Inferior parietal cortex (tissue), 1 donor: ENCODE results near the gene DDAH1.
"Not testable (repeated sequence)": the region's sequence is repeated elsewhere in the genome, so short reads cannot be mapped to it uniquely, and the experiment has no call there.

Source experiments
- DNase-seq: peaks from one replicate; pipeline ENCODE4 v3.0.0-alpha.2; 2016; ENCODE audit errors: extremely low spot score

Gene DDAH1

DNA sequence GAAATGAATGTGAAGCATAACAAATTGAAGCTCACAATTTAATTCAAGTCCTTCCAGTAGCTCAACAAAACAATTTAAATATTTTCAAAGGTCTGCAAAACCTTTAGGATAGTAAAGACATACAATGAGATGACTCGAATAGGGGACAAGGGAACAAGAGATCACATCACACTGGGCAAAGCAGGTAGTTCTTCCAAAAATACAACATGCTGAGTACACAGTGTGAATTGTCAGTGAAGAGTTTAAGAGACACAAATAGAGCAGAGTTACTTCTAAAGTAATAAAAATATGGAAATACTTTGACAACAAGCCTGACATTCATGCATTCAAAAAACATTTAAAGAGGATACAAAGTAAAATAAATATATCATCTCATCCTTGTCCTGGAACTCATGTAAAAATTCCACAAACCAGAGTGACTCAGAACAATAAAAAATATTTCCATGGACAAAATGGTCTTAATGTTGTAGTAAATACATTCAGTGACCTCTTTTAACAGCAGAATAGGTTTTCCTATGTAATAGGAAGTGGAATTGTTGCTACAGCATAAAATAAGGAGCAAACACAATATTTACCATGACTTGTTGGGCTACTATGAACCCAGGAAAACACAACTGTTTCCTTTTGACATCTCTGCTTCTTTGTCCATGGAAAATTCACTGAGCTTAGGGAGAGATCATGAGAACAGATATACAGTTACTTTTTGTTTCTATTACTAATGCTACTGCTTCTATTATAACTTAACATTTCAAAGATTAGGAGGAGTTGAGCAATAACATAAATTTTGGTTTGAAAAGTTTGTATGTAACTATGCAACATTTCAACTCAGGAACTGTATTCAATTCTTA, 104.9 kb downstream of the DDAH1 start:
- DNase-seq: no peak

DNA sequence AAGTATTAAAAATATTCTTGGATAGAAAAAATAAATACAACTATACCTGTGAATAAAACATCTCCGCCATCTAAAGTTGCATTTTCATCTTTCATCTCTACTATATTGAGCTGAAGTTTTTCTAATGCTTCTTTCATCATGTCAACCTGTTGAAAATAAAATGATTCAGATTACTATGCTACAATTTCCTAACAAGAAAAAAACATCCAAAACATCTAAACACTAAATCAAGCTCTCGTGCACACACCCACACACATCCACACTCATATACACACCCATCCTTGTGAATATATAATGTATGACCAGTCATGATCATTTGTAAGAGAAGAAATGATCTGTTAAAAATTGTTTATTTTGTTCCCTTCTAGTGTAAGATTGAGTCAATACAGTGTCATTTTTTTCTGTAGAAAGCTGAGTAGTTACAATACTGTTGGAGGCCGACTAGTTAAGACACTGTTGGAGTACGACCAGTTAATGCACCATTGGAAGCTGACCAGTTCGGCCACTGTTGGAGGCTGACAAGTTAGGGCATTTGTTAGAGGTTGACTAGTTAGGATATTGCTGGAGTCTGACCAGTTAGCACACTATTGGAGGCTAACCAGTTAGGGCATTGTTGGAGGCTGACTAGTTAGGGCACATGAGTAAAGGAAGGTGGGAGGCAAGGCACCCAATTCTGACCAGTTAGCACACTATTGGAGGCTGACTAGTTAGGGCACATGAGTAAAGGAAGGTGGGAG, 106.1 kb downstream of the DDAH1 start:
- no peak for DNase-seq

DNA sequence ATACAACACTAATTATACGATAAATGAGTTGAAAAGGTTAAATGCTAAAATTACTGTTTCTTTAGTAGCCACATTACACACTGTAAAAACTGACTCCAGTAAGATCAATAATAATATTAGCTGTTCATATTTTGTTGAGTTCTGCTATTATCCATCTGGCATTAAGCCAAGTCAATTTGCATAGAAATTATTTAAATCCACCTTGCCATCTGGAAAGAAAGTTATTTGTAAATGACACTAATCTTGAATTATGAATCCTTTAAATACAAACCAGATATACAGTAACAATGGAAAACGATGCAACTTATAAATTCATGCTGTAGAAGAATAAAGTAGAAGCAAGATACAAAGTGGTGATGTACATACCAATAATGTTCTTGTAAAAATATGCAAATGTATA, 107.1 kb downstream of the DDAH1 start:
- no peak for DNase-seq

DNA sequence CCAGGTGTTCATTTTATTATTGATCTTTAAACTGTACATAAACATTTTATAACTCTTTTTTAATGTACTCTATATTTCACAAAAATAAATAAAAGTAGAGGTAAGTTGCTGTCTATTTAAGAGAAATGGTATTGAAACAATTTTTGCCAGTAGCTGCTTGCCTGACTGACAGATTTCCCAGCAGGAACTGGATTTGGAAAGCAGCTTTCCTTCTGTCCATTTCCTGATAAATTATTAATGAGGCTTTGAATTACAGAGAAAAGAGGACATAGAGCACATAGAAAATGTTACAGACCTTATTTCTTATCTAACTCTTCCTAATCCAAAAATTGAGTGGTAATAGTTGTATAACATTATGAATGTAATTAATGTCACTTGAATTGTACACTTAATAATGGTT, 108.8 kb downstream of the DDAH1 start:
- no peak for DNase-seq

DNA sequence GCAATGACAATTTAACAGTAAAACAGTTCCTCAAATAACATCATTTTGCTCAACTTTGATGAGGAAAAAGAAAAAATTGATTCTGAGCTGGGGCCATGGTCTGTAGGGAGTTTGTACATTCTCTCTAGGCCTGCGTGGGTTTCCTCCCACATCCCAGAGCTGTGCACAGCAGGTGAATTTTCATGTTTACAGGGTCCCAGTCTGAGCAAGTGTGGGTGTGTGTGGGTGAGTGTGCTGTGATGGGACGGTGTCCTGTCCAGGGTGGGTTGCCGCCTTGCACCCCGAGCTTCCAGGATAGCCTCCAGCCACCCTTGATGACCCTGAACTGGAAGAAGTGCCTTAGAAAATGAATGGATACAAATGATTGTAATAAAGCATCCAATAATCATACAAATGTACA, 112.9 kb downstream of the DDAH1 start:
- DNase-seq: no peak

DNA sequence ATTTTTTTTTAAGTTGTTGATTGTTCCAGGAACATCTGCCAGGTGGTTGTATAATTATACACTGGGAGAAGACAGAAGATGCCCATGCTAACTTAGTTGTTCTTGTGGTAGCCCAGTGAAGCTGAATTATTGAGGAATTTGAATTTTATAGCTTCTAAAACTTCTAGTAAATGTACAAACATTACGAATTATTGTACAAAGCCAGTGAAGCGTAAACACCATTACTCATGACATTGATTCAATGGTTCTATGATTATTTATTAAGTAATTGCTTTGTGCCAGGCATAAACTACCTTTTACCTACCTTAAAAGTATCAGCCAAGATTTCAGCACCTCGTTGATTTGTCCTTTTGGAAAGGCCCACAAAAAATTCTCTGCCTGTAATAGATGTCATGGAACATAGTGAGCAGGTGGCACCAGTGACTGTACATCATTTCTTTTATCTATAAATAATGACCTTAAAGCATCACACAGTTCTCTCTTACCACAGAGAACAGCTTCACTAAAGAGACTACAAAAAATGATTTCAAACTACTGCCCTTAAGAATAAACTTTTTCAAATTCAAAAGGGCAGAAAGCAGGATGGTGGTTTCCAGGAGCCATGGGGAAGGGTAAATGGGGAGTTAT, 113.6 kb downstream of the DDAH1 start:
- no peak for DNase-seq

DNA sequence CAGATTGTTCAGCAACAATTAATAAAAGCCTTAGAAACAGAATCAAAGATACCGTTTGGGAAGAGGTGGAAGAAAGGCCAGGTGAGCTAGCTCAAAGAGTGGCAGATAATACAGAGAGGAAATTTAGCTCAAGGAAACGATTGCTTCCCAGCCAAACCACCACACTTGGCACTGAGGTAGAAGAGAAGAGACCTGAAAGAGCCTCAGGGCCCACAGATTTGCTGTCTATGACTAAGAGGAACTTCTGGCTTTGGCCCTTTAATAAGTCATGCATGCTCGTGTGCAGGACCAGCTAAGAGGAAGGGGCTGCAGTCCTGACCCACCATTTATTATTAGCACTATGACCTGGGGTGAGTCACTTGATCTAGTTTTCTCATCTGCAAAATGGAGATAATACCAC, 115.7 kb downstream of the DDAH1 start:
- no peak for DNase-seq

DNA sequence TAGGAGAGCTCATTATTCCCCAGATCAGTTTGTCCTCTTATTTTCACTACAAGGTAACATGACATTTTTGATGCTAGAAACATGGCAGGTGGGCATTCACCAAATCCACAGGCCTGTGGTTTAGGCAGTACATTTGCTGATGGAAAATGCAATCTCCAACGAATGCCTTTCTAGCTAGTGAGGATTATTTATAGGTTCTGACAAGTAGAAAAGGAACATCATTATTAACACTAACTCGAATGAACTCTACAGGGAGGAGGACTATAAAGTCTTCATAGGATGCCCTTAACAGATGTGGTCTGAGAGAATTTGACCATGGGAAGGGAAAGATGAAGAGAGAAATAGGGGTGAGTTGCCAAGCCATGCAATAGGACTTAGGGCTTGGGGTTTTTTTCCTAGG, 117.1 kb downstream of the DDAH1 start:
- DNase-seq: no peak

DNA sequence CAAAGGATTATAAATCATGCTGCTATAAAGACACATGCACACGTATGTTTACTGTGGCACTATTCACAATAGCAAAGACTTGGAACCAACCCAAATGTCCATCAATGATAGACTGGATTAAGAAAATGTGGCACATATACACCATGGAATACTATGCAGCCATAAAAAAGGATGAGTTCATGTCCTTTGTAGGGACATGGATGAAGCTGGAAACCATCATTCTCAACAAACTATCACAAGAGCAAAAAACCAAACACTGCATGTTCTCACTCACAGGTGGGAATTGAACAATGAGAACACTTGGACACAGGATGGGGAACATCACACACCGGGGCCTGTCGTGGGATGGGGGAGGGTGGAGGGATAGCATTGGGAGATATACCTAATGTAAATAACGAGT, 117.7 kb downstream of the DDAH1 start:
- not testable (repeated sequence) for DNase-seq

DNA sequence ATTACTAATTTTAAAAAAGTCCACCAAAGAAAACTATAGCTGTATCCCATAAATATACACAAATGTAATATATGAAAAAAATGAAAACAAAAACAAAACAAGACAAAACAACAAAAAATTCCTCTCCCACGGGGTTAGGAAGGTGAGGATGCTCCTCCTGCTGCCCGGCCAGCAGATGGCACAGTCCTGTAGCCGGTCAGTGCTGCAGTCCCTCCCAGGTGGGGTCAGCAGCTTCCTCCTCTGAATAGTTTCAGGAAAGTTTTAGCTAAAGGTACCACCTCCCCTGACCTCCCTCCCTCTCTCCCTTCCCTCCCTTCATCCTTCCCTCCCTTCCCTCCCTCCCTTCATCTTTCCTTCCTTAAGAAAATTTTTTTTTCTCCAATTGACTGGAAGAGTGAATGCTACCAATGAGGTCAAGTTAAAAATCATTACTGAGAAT, 120.7 kb downstream of the DDAH1 start:
- DNase-seq: no peak

DNA sequence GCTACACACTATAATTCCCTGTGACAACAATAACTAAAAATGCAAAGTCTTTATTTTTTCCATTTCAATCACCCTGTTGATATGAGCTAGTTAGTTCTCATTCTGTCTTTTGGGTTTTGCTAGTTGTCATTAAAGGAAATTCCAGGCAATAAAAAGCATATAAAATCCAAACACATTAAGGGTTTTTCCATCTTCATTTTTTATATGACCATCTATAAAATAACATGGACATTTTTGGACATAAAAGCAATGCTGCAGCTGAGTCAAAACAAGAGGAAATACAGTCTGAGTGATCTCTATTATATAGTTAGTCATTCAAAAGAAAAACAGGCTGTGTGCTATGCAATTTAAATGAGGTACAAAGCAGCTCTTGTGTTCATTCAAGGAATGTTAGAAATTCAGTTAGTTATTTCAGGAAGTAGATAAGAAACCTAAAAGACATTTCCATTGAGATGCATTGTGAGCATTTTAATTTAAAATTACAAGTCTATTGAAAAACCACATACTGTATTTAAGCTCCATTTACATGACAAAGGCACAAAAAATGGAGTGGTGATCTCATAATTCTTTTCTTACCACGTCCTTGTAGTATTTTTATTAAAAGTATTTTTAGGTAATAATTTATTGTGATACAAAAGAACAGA, 121.2 kb downstream of the DDAH1 start:
- DNase-seq: no peak

DNA sequence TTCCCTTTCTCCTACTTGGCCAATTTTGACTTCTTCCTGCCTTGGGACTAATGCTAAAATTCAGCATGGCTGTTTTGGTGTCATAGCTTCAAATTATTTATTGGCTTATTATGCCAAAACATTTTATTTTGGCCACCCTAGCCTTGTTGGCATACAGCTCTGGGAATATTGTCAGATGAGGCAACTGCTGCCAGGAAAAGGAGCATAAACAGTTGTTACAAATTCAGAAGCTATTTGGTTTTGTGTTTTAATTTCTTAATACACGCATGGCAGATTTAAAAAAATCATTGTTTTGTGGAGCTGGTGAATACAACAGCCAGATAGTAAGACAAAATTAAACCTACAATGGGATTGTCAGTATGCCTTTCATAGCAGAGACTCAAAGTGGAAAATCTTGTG, 121.7 kb downstream of the DDAH1 start:
- DNase-seq: no peak

DNA sequence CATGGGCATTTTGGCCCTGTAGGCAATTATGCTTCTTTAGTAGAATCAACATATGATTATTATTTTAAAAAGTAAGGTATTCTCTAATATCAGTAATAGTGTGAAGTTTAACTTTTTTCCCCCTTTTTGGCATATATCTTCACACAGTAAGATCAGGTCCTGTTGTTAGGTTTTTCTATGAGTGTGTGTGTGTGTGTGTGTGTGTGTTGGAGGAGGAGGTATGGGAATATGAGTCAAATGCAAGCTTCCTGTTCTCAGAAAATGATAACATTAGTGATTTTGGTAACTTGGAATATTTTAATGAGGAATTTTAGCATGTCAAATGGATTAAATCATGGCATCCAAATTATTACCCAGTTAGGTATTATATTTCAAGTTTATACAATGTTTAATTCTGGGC, 122.8 kb downstream of the DDAH1 start:
- DNase-seq: no peak

DNA sequence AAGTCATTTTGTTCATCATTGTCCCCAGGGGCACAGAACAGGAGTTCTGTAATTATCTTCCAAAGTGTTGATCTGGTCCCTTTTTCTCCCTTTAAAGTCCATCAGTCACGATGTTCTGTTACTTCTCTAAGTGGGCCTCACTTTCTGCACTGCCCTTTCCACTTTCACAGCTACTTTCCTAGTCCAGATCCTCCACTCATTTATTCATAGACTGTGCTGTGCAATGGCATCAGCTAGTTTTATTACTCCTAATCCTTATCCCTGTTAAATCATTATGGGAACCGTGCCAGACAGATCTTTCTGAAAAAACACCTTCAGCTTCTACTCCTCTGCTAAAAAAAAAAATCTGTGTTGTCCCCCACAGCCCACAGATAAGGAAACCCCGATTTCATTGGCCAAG, 124.5 kb downstream of the DDAH1 start:
- DNase-seq: no peak

DNA sequence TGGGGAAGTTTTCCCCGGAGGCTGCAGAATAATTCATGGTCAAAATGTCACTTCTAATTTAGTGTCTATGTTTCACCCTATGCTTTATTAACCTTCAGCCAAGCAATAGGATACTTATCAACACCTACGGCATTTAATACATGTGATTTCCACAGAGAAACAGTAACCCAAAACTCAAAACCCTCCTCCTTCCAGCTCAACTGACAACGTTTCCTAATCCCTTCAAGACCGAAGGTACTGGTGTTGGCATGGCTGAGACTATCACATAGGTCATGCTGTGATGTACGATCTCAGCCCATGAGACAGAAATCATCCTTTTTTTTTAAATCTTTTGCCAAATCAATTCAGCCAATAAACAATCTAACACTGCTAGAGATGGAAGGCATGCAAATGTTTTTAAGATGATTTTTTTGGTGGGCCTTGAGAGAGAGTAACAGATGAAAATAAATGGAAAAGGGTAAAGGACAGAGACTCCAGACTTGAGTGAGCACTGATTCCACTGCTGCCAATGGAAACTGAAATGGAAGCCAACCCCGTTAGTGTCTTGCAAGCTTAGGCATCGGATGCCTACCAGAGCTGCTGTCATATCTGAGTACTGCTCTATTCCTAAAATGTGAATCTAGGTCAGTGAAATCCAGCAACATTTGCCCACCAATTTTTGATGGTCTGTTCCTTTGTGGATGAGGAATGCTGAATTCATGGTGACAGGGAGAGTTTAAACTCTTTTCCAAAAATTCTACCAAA, 125.1 kb downstream of the DDAH1 start:
- DNase-seq: no peak

DNA sequence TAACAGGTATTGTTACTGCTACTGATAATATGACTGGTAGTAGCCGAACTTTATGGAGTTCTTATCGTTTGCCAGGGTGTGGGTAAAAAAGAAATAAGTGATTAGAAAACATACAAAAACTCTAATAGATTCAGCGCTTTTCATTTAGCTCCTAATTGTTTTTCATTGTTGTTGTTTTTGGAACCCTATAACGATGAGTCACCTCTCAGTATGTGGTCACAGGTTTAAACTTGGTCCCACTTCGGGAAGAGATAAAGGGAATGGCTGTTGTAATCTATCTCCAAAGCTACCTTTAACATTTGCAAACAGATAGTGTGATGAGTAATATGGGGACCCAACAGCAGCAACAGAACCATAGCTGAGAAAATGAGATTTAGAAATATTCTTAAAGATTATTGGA, 125.9 kb downstream of the DDAH1 start:
- DNase-seq: no peak

DNA sequence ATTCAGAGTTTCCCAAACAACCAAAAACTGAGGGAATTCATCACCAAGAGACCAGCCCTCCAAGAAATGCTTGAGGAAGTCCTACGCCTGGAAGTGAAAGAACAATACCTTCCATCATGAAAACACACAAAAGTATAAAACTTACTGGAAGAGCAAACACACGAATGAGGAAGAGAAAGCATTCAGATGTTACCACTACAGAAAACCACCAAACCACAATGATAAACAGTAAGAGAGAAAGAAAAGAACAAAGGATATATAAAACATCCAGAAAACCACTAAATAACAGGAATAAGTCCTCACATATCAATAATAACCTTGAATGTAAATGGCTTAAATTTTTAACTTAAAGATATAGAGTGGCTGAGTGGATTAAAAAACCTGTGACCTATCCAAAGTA, 130.0 kb downstream of the DDAH1 start:
- DNase-seq: no peak

DNA sequence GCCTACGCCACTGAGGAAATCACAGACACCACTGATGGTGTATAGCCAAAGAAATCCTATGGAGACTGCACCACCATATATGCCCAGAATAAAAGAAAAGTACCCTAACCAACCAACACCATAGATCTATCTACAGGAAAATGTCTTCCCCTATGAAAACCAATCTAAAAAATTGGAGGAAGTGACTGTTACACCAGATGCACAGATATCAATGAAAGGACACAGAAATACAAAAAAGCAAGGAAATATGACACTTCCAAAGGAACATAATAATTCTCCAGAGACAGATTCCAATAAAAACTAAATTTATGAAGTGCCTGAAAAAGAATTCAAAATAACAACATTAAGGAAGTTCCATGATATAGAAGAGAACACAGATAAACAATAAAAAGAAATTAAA, 131.8 kb downstream of the DDAH1 start:
- no peak for DNase-seq

DNA sequence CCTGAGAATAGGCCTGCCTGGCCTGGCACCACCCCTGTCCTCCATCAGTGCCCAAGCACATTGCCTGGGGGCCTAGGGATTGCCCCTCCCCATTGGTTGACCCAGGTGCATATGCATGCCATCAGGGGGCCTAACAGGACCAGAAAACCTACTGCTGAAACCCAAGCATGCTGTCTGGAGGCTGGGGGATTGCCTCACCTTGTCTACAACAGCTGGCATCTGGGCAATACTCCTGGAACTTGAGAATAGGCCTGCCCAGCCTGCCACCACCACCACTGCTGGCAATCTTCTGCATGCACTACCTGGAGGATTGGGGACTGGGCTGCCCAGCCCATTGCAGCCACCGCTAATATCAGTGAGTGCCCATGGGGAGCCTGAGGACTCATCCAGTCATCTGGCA, 132.4 kb downstream of the DDAH1 start:
- DNase-seq: no peak

DNA sequence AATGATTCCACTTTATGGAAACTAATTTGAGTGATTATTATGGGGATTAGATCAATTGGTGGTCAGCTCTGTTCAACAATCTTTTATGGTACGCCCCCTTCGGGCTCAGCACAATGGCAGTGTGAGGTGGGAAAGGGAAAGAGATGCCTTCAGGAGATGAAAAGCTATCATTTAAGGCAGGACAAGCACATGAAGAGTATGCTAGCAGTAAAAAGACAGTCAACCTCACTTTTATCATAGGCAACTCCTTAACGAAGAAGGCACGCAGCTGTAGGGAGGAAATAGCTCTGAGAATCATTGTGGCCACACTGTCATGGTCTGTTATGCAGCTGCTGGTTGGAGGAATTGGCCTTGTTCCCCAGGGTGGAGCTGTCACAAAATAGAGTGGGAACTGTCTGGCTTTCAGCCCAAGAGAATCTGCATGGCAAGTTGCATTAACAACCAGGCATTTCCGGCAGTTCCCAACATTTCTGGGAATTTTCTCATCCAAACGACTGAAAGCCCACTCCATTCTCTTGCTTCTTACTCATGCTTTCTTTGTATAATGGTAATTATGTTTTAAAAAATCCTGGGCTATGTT, 134.2 kb downstream of the DDAH1 start:
- DNase-seq: no peak

DNA sequence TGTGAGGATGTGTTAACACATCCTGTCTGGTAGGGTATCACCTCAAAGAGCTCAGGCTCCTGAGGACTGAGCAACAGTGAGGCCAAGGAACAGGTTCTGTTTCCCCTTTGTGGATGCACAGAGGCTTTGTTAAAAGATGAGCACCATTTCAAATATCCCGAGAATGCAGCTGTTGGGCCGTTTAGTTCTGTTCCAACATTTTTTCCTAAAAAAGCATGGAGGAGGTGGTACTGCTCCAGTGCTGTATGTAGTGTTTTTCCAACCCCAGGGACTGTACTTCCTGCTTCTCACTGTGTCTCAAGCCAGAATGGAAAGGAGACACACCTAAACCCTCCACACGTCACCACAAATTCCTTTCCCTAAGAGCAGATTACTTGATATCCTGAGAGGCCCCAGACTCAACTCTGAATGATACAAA, 134.7 kb downstream of the DDAH1 start:
- no peak for DNase-seq
